PC-9 (cell line): ENCODE measurements around the gene DENND1A. TPM values are rescaled to one million over a fixed set of nuclear protein-coding genes. Genes with fewer than 3 reads are reported as not detected.

ENCODE experiments used
- BruUV-seq: library from RNA; stranded (reverse); fragments of 400-500 nt; replicated peaks from 2 replicates; lab custom pipeline; 2021; lab: Mats Ljungman, UMichigan
- CTCF ChIA-PET: fragments of 300-600 bp; sonication (Branson Sonifier 250); formaldehyde crosslinking; loops from one replicate; lab custom pipeline; 2022; ENCODE audit warnings: antibody characterized with exemption; lab: Charles Lee
- POLR2A ChIA-PET: fragments of 300-600 bp; sonication (Branson Sonifier 250); formaldehyde crosslinking; loops from one replicate; lab custom pipeline; 2022; ENCODE audit warnings: antibody characterized with exemption; ENCODE audit not compliant: unreplicated experiment; lab: Charles Lee
- DNase-seq, 2 experiments: peaks; one replicate each; pipeline versions ENCODE4 v3.0.0 to v3.0.0-alpha.2; 2015 to 2022; ENCODE audit warnings: mixed read lengths in 1 of 2
- H2AFZ ChIP-seq: fragments of 200-600 bp; sonication (generic); 2 replicates; pipeline ENCODE4 v1.8.1; 2017; ENCODE audit warnings: antibody characterized with exemption
- H3F3A ChIP-seq: fragments of 200-600 bp; sonication (generic); 2 replicates; pipeline ENCODE4 v1.8.1; 2017; ENCODE audit warnings: antibody characterized with exemption, mild to moderate bottlenecking, low read depth; ENCODE audit not compliant: insufficient read depth
- H3K27ac ChIP-seq: fragments of 200-600 bp; sonication (generic); 2 replicates; pipeline ENCODE4 v1.6.1; 2016; ENCODE audit warnings: mixed run types
- H3K27me3 ChIP-seq: fragments of 200-600 bp; sonication (generic); 2 replicates; pipeline ENCODE4 v1.6.1; 2016; ENCODE audit warnings: low read depth, mixed run types; ENCODE audit not compliant: insufficient read depth
- H3K36me3 ChIP-seq: fragments of 200-600 bp; sonication (generic); 2 replicates; pipeline ENCODE4 v1.6.1; 2016; ENCODE audit warnings: low read depth, mixed run types
- H3K4me1 ChIP-seq: fragments of 200-600 bp; sonication (generic); replicated peaks from 2 replicates; pipeline ENCODE4 v1.6.1; 2016; ENCODE audit warnings: mixed run types; ENCODE audit not compliant: insufficient read depth
- H3K4me2 ChIP-seq: fragments of 200-600 bp; sonication (generic); 2 replicates; pipeline ENCODE4 v1.6.1; 2017; ENCODE audit warnings: mixed run types
- H3K4me3 ChIP-seq: fragments of 200-600 bp; sonication (generic); 2 replicates; pipeline ENCODE4 v1.6.1; 2016; ENCODE audit warnings: mixed run types
- H3K79me2 ChIP-seq: fragments of 200-600 bp; sonication (generic); 2 replicates; pipeline ENCODE4 v1.6.1; 2017; ENCODE audit warnings: low read depth, mixed run types
- H3K9me2 ChIP-seq: fragments of 200-600 bp; sonication (generic); 2 replicates; pipeline ENCODE4 v1.8.1; 2017; ENCODE audit warnings: mild to moderate bottlenecking; ENCODE audit not compliant: insufficient read depth
- H3K9me3 ChIP-seq: fragments of 200-600 bp; sonication (generic); 2 replicates; pipeline ENCODE4 v1.8.1; 2016; ENCODE audit warnings: low read depth; ENCODE audit not compliant: insufficient read depth
- H4K20me1 ChIP-seq: fragments of 200-600 bp; sonication (generic); 2 replicates; pipeline ENCODE4 v1.8.1; 2017; ENCODE audit not compliant: insufficient read depth
- CTCF ChIP-seq: fragments of 200-600 bp; sonication (generic); conservative IDR thresholded peaks from 2 replicates; pipeline ENCODE4 v1.6.1; 2017; ENCODE audit warnings: mixed run types, antibody characterized with exemption, mild to moderate bottlenecking, moderate library complexity
- EZH2 ChIP-seq: fragments of 200-600 bp; sonication (generic); IDR thresholded peaks from 2 replicates; pipeline ENCODE4 v1.8.0; 2017; ENCODE audit warnings: antibody characterized with exemption, low read depth
- intact Hi-C: fragments of 100-400 bp; cut with micrococcal nuclease; formaldehyde crosslinking; loops from one replicate; pipeline ENCODE4 v1.10.0; 2022; ENCODE audit not compliant: unreplicated experiment
- total RNA-seq: library from RNA; stranded (reverse); gene quantifications from 2 replicates; pipeline ENCODE4 v1.2.3, GENCODE V29; 2021

DENND1A gene
- total RNA-seq, 1 experiment from 2014 or later = 37.7 TPM

DNA sequence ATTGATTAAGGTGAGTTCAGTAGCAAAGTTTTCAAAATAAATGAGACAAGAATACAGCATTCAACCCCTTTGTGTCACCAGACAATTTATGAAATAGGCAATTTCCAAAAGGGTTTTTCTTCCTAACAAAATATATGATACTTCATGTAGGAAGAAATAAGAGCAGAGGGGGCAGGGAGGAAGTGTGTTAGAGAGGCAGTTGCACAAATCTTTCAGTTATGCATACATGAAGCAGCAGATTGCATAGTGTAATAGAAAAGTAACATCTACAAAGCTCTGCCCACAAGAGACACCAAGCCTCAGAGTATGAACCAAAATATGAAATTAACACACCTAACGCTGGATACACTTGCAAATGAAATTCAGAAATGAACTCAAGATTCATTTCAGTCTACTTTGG is 157.0 kb downstream of the DENND1A start:
- intact Hi-C loops = no loop called here
- Histone ChIP-seq H3K27me3 (no peaks in the 10 kb centered on the region), H4K20me1 (peaks cover 8% of the 10 kb centered on the region; the same call in 1 of the 2 replicates), H3K27ac (no peak overlapping the region), H3K36me3 (no peaks in the 10 kb centered on the region), H3K4me3 (no peak overlapping the region), H3K9me3 (no peaks in the 10 kb centered on the region), H2AFZ (no peak overlapping the region), H3K4me2 (no peak overlapping the region), H3K4me1 (no peaks in the 10 kb centered on the region), H3K79me2 (no peaks in the 10 kb centered on the region), H3F3A (no peaks in the 10 kb centered on the region), H3K9me2 (no peaks in the 10 kb centered on the region)
- POLR2A ChIA-PET = interaction anchor here (0.6 to 0.7 kb wide), 2 partner anchors 12 to 120 kb away, joined by 3 to 5 read pairs; no protein-coding TSS in a partner anchor
- BruUV-seq = no TSS peak
- DNase-seq = no peak
- CTCF ChIA-PET = no interaction called here
- TF ChIP-seq CTCF (no peak), EZH2 (no peak)

DNA sequence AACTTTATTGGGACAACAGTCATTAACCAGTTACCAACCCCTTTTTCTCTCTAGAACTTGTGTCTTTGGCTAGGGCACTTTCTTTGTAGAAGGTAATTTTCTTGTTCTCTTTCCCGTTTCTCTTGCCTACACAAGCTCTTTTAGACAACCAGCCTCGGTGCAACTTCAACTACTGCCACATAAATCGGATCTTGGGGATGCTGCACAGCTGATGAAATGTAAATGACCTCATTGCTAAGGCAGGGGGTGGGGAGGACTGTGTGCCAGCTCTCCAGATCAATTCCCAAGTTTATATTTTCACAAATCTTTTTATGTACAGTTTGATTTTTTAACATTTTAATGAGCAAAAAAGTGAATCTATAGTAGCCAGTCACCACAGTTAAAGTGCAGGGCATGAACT is 157.6 kb downstream of the DENND1A start:
- Histone ChIP-seq H3F3A (no peaks in the 10 kb centered on the region), H3K4me3 (no peak overlapping the region), H4K20me1 (peaks cover 8% of the 10 kb centered on the region; the same call in 1 of the 2 replicates), H3K27ac (no peak overlapping the region), H3K4me2 (no peak overlapping the region), H3K36me3 (no peaks in the 10 kb centered on the region), H3K4me1 (no peaks in the 10 kb centered on the region), H3K9me2 (no peaks in the 10 kb centered on the region), H3K27me3 (no peaks in the 10 kb centered on the region), H2AFZ (no peak overlapping the region), H3K9me3 (no peaks in the 10 kb centered on the region), H3K79me2 (no peaks in the 10 kb centered on the region)
- no peak for DNase-seq
- no TSS peak for BruUV-seq
- intact Hi-C loops = no loop called here
- CTCF ChIA-PET = no interaction called here
- TF ChIP-seq CTCF (no peak), EZH2 (no peak)
- POLR2A ChIA-PET = interaction anchor here (0.7 kb wide), 1 partner anchor 12 kb away, joined by 3 read pairs; no protein-coding TSS in a partner anchor

DNA sequence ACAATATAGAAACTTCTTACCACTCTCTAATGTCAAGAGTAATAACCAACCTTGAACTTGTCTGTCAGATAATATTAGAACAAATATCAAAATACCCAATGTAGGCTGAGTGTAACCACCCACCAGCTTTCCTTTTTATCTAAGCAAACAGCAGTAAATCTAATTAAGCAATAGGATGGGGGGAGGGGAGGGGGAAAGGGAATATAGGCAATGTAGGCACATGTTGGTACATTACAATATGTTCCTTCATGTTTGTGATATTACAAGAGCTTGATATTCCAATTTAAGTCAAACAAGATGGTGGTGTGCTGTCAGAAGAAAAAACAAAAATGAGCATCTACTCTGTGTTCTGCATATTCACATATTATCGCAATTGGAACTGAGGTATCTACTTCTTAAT is 158.2 kb downstream of the DENND1A start:
- ChIA-PET POLR2A (no interaction called here), CTCF (no interaction called here)
- Histone ChIP-seq H3K4me3 (no peak overlapping the region), H3K36me3 (no peaks in the 10 kb centered on the region), H2AFZ (no peak overlapping the region), H4K20me1 (peaks cover 8% of the 10 kb centered on the region; the same call in 1 of the 2 replicates), H3F3A (no peaks in the 10 kb centered on the region), H3K79me2 (no peaks in the 10 kb centered on the region), H3K9me2 (no peaks in the 10 kb centered on the region), H3K27me3 (no peaks in the 10 kb centered on the region), H3K4me1 (no peaks in the 10 kb centered on the region), H3K4me2 (no peak overlapping the region), H3K9me3 (no peaks in the 10 kb centered on the region), H3K27ac (no peak overlapping the region)
- no peak for TF ChIP-seq CTCF
- TF ChIP-seq EZH2 = no peak
- intact Hi-C loops = no loop called here
- no peak for DNase-seq
- BruUV-seq = no TSS peak
